Gastroesophageal sphincter (tissue), 3 donors: ENCODE results near the gene RAB23.

Experiments
- EP300 ChIP-seq: sonication (generic); formaldehyde crosslinking; IDR thresholded peaks from one replicate; pipeline ENCODE4 v1.6.1; 2017; ENCODE audit warnings: antibody characterized with exemption, mild to moderate bottlenecking
- POLR2A ChIP-seq, 2 donors: fragments of 450-650 bp; IDR thresholded peaks; one replicate each; pipeline ENCODE4 v1.6.1; 2017; ENCODE audit warnings: antibody characterized with exemption in 2 of 2, mild to moderate bottlenecking in 2 of 2, moderate library complexity in 1 of 2
- POLR2AphosphoS5 ChIP-seq: sonication (generic); formaldehyde crosslinking; IDR thresholded peaks from one replicate; pipeline ENCODE4 v1.6.1; 2017; ENCODE audit warnings: antibody characterized with exemption
- TF ChIP-seq, protein P1 (sequence below), 4 experiments: fragments of 200-600 bp in 2 of 4; fragments of 450-650 bp in 2 of 4; sonication (generic) in 1 of 4; IDR thresholded peaks; one replicate each; pipeline ENCODE4 v1.5.1; 2017 to 2019; ENCODE audit warnings: antibody characterized with exemption in 4 of 4, mild to moderate bottlenecking in 2 of 4, moderate library complexity in 2 of 4

DNA sequence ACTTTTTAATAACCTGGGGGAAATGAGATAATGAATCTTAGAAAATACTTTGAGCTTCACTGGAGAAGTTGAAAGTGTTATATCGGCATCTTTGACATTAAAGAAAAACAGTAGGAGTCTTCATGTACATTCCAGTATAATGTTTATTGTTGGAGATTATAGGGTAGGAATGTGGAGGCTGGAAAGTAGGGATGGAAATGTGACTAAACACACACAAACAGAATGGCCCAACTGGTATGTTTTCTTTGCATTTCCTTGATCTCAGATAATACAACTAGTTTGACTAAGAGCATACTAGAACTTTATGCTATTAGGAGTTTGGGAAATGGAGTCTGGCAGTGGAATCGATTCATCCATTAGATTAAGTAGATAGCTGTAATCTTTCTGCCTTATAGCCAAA lies 60.1 kb downstream of the RAB23 start:
- TF ChIP-seq, protein P1, sequence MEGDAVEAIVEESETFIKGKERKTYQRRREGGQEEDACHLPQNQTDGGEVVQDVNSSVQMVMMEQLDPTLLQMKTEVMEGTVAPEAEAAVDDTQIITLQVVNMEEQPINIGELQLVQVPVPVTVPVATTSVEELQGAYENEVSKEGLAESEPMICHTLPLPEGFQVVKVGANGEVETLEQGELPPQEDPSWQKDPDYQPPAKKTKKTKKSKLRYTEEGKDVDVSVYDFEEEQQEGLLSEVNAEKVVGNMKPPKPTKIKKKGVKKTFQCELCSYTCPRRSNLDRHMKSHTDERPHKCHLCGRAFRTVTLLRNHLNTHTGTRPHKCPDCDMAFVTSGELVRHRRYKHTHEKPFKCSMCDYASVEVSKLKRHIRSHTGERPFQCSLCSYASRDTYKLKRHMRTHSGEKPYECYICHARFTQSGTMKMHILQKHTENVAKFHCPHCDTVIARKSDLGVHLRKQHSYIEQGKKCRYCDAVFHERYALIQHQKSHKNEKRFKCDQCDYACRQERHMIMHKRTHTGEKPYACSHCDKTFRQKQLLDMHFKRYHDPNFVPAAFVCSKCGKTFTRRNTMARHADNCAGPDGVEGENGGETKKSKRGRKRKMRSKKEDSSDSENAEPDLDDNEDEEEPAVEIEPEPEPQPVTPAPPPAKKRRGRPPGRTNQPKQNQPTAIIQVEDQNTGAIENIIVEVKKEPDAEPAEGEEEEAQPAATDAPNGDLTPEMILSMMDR (IDR thresholded peaks at IDR 0.05), result no peak
- TF ChIP-seq EP300 (no peak), POLR2A (IDR thresholded peaks at IDR 0.05) (no peak), POLR2AphosphoS5 (no peak)
